Kidney (tissue), 14 donors: Measurements from ENCODE around the gene MYBBP1A. TPM values are rescaled to one million over a fixed set of nuclear protein-coding genes. Genes with fewer than 3 reads are reported as not detected.

Experiments
- DNase-seq, 5 donors: peaks; one replicate each; pipeline ENCODE4 v3.0.0-alpha.2; 2013 to 2020
- FAIRE-seq: peaks from 2 replicates; lab custom pipeline; 2012; peaks lifted over from hg19 to GRCh38; lab: Jason Lieb, UNC
- H3K27ac ChIP-seq, 2 donors: one replicate each; pipeline ENCODE4 v1.7.0; 2013; ENCODE audit warnings: low read depth in 2 of 2, low read length in 2 of 2, inconsistent platforms in 1 of 2
- H3K27me3 ChIP-seq: one replicate; pipeline ENCODE4 v1.7.1; 2013; ENCODE audit warnings: low read length, inconsistent platforms; ENCODE audit not compliant: control insufficient read depth, insufficient read depth
- H3K36me3 ChIP-seq, 3 donors: one replicate each; pipeline versions ENCODE4 v1.7.0 to v1.7.1; 2013; ENCODE audit warnings: low read length in 3 of 3, control low read depth in 1 of 3, inconsistent platforms in 1 of 3; ENCODE audit not compliant: insufficient read depth in 3 of 3, control insufficient read depth in 2 of 3
- H3K4me1 ChIP-seq, 3 donors: one replicate each; pipeline versions ENCODE4 v1.7.0 to v1.7.1; 2013; ENCODE audit warnings: low read length in 3 of 3, inconsistent platforms in 1 of 3, low read depth in 1 of 3; ENCODE audit not compliant: control insufficient read depth in 2 of 3, insufficient read depth in 2 of 3
- H3K4me3 ChIP-seq, 3 donors: one replicate each; pipeline versions ENCODE4 v1.7.0 to v1.8.1; 2013; ENCODE audit warnings: low read length in 3 of 3, control low read depth in 1 of 3, inconsistent platforms in 1 of 3
- H3K9ac ChIP-seq, 3 donors: one replicate each; pipeline versions ENCODE4 v1.7.0 to v1.7.1; 2013; ENCODE audit warnings: low read length in 3 of 3, control low read depth in 1 of 3, inconsistent platforms in 1 of 3
- H3K9me3 ChIP-seq, 3 donors: one replicate each; pipeline versions ENCODE4 v1.7.0 to v1.7.1; 2013; ENCODE audit warnings: low read length in 3 of 3, control low read depth in 1 of 3, inconsistent platforms in 1 of 3; ENCODE audit not compliant: control insufficient read depth in 2 of 3, insufficient read depth in 1 of 3
- intact Hi-C: fragments of 100-400 bp; cut with DNase I; formaldehyde crosslinking; loops from one replicate; pipeline ENCODE4 v1.11.1; 2022
- polyA plus RNA-seq: library from polyadenylated mRNA; stranded (reverse); fragments of 350-450 nt; fragmentation: Illumina TruSeq; extraction: RNeasy Lipid Tissue Mini Kit (QIAGEN cat#74804); gene quantifications from one replicate; pipeline ENCODE4 v1.2.3, GENCODE V29; 2014; ENCODE audit warnings: low read depth, low replicate concordance; ENCODE audit not compliant: insufficient read depth
- total RNA-seq: library from RNA; stranded (reverse); fragmentation: NEBNext Ultra II Directional; extraction: Animal tissue kit (Norgen Biotek cat#: 25700); gene quantifications from one replicate; pipeline ENCODE4 v1.2.1, GENCODE V29; 2021
- TF ChIP-seq, protein P1 (sequence below): IDR thresholded peaks from 3 replicates; pipeline ENCODE4 v1.5.1; 2012; ENCODE audit warnings: mild to moderate bottlenecking, moderate library complexity, borderline replicate concordance; ENCODE audit not compliant: insufficient read depth; ENCODE audit errors: extremely low read depth
- donor health status: control.
- donor health status: control.
- donor health status: control.
- donor health status: control.
- donor health status: control.
- donor health status: DM: yes; HTN: yes; CAD: no.
- donor health status: Normal renal cell carcinoma (clear cell type).

MYBBP1A gene
- total and polyA plus RNA-seq, 2 donors from 2014 or later, result 11.9 to 51.6 TPM

DNA sequence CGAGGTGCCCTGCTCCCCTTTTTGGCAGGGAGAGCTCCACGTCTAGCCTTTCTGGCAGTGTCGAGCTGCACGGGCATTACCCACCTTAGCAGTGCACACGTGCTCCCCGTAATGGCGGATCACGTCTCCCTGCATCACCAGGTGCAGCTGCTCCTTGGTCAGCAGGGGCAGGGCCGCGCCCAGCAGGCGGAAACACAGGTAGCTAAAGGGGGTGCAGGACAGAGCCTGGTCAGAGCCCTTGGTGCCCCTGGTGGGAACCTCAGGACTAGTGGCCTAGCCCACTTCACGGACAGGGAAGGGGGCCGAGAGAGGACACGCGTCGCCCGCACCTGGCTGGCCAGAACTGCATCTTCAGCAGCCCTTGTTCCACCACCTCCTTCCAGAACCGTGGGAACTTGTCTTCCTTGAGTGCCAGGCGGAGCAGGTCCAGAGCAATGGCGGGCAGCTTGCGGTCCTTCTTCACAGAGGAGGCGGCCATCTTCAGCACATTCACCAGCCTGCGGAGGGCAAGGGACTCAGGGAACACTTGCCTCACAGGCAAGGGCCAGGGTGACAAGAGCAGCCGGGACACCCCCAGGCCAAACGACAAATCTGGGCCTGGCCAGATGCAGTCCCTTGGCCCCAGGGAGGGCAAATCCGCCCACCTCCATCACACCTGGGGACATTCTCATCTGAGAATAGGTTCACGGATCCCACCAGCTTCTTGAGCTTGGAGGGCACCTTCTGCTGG is 3.2 kb downstream of the MYBBP1A start:
- Histone ChIP-seq H3K4me3 (no peak overlapping the region), H3K27ac (no peak overlapping the region), H3K9ac (no peak overlapping the region), H3K27me3 (no peaks in the 10 kb centered on the region), H3K36me3 (peaks cover 0 to 27% (median 10%) of the 10 kb centered on the region in 3 donors), H3K4me1 (peaks cover 4 to 14% (median 9%) of the 10 kb centered on the region in 3 donors), H3K9me3 (no peaks in the 10 kb centered on the region)
- intact Hi-C loops, result no loop called here
- FAIRE-seq, result no peak
- DNase-seq, result peak in 1 of 5 donors; percentile 60
- TF ChIP-seq, protein P1, sequence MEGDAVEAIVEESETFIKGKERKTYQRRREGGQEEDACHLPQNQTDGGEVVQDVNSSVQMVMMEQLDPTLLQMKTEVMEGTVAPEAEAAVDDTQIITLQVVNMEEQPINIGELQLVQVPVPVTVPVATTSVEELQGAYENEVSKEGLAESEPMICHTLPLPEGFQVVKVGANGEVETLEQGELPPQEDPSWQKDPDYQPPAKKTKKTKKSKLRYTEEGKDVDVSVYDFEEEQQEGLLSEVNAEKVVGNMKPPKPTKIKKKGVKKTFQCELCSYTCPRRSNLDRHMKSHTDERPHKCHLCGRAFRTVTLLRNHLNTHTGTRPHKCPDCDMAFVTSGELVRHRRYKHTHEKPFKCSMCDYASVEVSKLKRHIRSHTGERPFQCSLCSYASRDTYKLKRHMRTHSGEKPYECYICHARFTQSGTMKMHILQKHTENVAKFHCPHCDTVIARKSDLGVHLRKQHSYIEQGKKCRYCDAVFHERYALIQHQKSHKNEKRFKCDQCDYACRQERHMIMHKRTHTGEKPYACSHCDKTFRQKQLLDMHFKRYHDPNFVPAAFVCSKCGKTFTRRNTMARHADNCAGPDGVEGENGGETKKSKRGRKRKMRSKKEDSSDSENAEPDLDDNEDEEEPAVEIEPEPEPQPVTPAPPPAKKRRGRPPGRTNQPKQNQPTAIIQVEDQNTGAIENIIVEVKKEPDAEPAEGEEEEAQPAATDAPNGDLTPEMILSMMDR, result no peak

DNA sequence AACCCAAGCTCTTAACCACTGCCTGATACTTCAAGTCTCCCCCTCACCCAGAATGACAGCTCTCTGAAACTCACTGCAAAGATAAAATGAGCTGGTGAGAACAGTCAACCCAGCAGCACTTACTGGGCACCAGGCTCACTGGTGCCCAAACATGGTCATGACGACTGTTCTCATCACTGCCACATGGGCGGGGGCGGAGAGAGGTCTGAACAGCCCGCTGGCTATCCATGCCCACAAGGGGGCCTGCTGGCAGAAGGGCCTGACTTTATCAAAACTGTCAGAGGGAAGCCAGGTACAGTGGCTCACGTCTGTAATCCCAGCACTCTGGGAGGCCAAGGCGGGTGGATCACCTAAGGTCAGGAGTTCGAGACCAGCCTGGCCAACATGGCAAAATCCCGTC is 4.0 kb downstream of the MYBBP1A start:
- no peaks in the 10 kb centered on the region for H3K9me3 ChIP-seq
- intact Hi-C loops, result no loop called here
- no peaks in the 10 kb centered on the region for H3K27me3 ChIP-seq
- FAIRE-seq (no peak), DNase-seq (peak in 1 of 5 donors; percentile 35)
- peaks cover 0 to 27% (median 13%) of the 10 kb centered on the region in 3 donors for H3K36me3 ChIP-seq
- TF ChIP-seq, protein P1, result no peak
- H3K9ac ChIP-seq, result no peak overlapping the region
- no peak overlapping the region for H3K27ac ChIP-seq
- H3K4me3 ChIP-seq, result no peak overlapping the region
- H3K4me1 ChIP-seq, result peaks cover under 1 to 14% (median 8%) of the 10 kb centered on the region in 3 donors

DNA sequence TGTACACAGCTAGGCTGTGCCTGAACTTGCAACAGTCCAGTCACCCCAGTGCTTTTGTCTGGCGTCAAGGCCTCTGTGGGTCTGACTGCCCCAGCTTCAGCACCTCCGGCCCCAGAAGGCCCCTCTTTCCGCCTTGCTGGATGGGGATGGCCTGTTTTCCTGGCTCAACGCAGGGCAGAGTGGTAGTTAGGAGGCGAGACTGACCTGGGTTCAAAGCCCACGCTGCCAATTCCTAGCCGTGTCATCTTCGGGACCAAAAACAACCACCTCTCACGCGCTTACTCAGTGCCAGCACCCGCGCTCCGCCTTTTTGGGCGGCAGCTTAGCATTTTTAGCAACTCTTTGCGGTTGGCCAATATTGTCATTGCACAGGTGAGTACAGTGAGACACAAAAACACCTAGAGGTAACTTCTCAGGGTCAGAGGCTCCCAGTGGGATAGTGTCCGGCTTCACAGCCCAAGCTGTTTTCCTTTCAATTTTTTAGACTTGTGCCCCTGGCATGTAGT is 4.6 kb downstream of the MYBBP1A start:
- peaks cover 0 to 9% (median 2%) of the 10 kb centered on the region in 3 donors for H3K4me1 ChIP-seq
- no peak for DNase-seq
- H3K9me3 ChIP-seq, result no peaks in the 10 kb centered on the region
- H3K4me3 ChIP-seq, result no peak overlapping the region
- intact Hi-C loops, result no loop called here
- FAIRE-seq, result no peak
- H3K9ac ChIP-seq, result no peak overlapping the region
- peaks cover 0 to 27% (median 13%) of the 10 kb centered on the region in 3 donors for H3K36me3 ChIP-seq
- no peaks in the 10 kb centered on the region for H3K27me3 ChIP-seq
- H3K27ac ChIP-seq, result no peak overlapping the region
- TF ChIP-seq, protein P1, result no peak
